ENCODE data around the gene MRM3. TPM values are rescaled to one million over a fixed set of nuclear protein-coding genes. Genes with fewer than 3 reads are reported as not detected.
"Not testable (repeated sequence)": the region's sequence is repeated elsewhere in the genome, so short reads cannot be mapped to it uniquely, and the experiment has no call there.

Gene MRM3
- total RNA-seq, 2 experiments from 2014 or later: 29.5 to 47.1 TPM

GRCh38 chr17:753418-753817 is 28.7 kb upstream of the MRM3 start:
- intact Hi-C loops (cut with micrococcal nuclease; ENCODE audit: unreplicated experiment): no loop called here
- no peak overlapping the region for H2AFZ ChIP-seq (ENCODE audit: low read length)
- POLR2A ChIA-PET: interaction anchor here (1.0 kb wide), 1 partner anchor 8 kb away, joined by 3 read pairs; no protein-coding TSS in a partner anchor
- DNase-seq (ENCODE audit: low spot score): no peak
- H3K27ac ChIP-seq (ENCODE audit: low read depth, low read length, poor library complexity, severe bottlenecking): no peak overlapping the region
- H3K79me2 ChIP-seq (ENCODE audit: insufficient read depth, low read depth, low read length): peaks cover 29% of the 10 kb centered on the region
- CTCF ChIA-PET (ENCODE audit: unreplicated experiment): no interaction called here
- H3K4me3 ChIP-seq (ENCODE audit: low read depth, low read length, poor library complexity, severe bottlenecking): no peak overlapping the region
- peaks cover 18% of the 10 kb centered on the region for H3K4me1 ChIP-seq (ENCODE audit: insufficient read depth, low read length, poor library complexity, severe bottlenecking)
- no peaks in the 10 kb centered on the region for H3K9me3 ChIP-seq (ENCODE audit: low read length)
- peaks cover 51% of the 10 kb centered on the region for H3K36me3 ChIP-seq (ENCODE audit: insufficient read depth, low read length)
- no peaks in the 10 kb centered on the region for H3K9me2 ChIP-seq (ENCODE audit: insufficient read depth, low read length)
- no TSS peak for BruUV-seq (replicated peaks)
- TF ChIP-seq CTCF (conservative IDR thresholded peaks at IDR 0.05; ENCODE audit: low read length) (no peak), EZH2phosphoT487 (IDR thresholded peaks at IDR 0.05; ENCODE audit: borderline replicate concordance, low read depth, low read length) (no peak)
- no peaks in the 10 kb centered on the region for H4K20me1 ChIP-seq (ENCODE audit: insufficient read depth, low read length)
- no peak overlapping the region for H3K4me2 ChIP-seq (ENCODE audit: low read length)

GRCh38 chr17:755319-755961 is 26.7 kb upstream of the MRM3 start:
- intact Hi-C loops (cut with micrococcal nuclease; ENCODE audit: unreplicated experiment); DNase-seq (ENCODE audit: low spot score); H3K4me2 ChIP-seq (ENCODE audit: low read length); H3K4me3 ChIP-seq (ENCODE audit: low read depth, low read length, poor library complexity, severe bottlenecking); BruUV-seq (replicated peaks); H4K20me1 ChIP-seq (ENCODE audit: insufficient read depth, low read length); POLR2A ChIA-PET; H2AFZ ChIP-seq (ENCODE audit: low read length); H3K27ac ChIP-seq (ENCODE audit: low read depth, low read length, poor library complexity, severe bottlenecking); H3K9me2 ChIP-seq (ENCODE audit: insufficient read depth, low read length); H3K9me3 ChIP-seq (ENCODE audit: low read length); CTCF ChIA-PET (ENCODE audit: unreplicated experiment): not testable (repeated sequence)
- H3K79me2 ChIP-seq (ENCODE audit: insufficient read depth, low read depth, low read length): peaks cover 14% of the 10 kb centered on the region
- peaks cover 11% of the 10 kb centered on the region for H3K4me1 ChIP-seq (ENCODE audit: insufficient read depth, low read length, poor library complexity, severe bottlenecking)
- peaks cover 53% of the 10 kb centered on the region for H3K36me3 ChIP-seq (ENCODE audit: insufficient read depth, low read length)

- H3K9me2 ChIP-seq (ENCODE audit: insufficient read depth, low read length); H3K4me3 ChIP-seq (ENCODE audit: low read depth, low read length, poor library complexity, severe bottlenecking); H3K9me3 ChIP-seq (ENCODE audit: low read length); H3K27ac ChIP-seq (ENCODE audit: low read depth, low read length, poor library complexity, severe bottlenecking); H3K79me2 ChIP-seq (ENCODE audit: insufficient read depth, low read depth, low read length); intact Hi-C loops (cut with micrococcal nuclease; ENCODE audit: unreplicated experiment); H3K4me2 ChIP-seq (ENCODE audit: low read length); H2AFZ ChIP-seq (ENCODE audit: low read length); CTCF ChIA-PET (ENCODE audit: unreplicated experiment); DNase-seq (ENCODE audit: low spot score); H3K4me1 ChIP-seq (ENCODE audit: insufficient read depth, low read length, poor library complexity, severe bottlenecking); POLR2A ChIA-PET; BruUV-seq (replicated peaks); H4K20me1 ChIP-seq (ENCODE audit: insufficient read depth, low read length): not testable (repeated sequence)
- H3K36me3 ChIP-seq (ENCODE audit: insufficient read depth, low read length): peaks cover 55% of the 10 kb centered on the region
These were observed 26.1 kb upstream of the MRM3 start for GRCh38 chr17:756010-756567.
